ENCODE measurements around the gene ZFPL1. TPM values are rescaled to one million over a fixed set of nuclear protein-coding genes. Genes with fewer than 3 reads are reported as not detected.

The ZFPL1 gene
- total RNA-seq, 1 experiment from 2014 or later = 17.6 TPM

DNA sequence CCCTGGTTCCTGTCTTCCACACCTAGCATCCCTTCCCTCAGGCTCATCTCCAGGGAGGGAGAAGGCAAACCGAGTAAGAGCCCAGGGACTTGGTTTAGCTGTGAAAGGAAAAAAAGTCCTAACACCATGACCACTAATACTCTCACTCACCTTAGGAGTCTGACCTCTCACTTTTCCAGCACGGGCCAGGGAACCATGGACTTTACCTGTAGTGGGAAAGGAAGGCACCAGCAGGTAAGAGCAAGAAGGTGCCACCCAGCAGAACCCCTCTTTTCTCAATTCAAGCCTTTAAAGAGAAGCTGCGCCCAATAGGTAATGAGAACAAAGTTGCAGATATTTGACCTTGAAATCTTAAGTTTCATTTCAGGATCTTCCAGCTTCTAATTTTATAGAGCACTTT is 36.8 kb downstream of the ZFPL1 start:
- H3K9me3 ChIP-seq (replicated peaks) = no peaks in the 10 kb centered on the region
- DNase-seq = no peak
- no peak overlapping the region for H3K27ac ChIP-seq
- H3K4me1 ChIP-seq = peaks cover 7% of the 10 kb centered on the region; the same call in 1 of the 2 replicates
- peak overlapping the region; percentile 97 for H3K4me3 ChIP-seq
- H3K27me3 ChIP-seq = no peaks in the 10 kb centered on the region
- H3K36me3 ChIP-seq = peaks cover 29% of the 10 kb centered on the region

DNA sequence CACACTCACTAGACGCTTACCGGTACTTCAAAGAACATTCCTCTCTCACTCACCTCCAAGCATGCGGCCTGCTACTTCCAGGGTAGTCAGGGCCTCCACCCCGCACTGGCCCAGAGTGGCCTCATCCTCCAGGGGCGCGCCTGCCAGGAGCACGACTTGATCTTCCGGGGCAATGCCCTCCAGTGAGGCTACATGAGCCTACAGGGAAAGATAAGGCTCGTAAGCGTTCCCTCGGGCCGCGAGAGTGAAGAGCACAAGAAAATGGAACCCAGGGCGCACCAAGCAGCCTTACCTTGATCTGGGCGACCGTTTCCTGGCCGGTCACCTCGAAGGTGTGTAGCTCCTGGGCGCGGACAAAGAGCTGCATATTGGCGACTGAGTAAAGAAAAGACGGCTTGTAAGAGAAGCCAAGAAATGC is 37.4 kb downstream of the ZFPL1 start:
- Histone ChIP-seq H3K27me3 (no peaks in the 10 kb centered on the region), H3K9me3 (replicated peaks) (no peaks in the 10 kb centered on the region), H3K4me3 (peak overlapping the region; percentile 97), H3K4me1 (peaks cover 7% of the 10 kb centered on the region; the same call in 1 of the 2 replicates), H3K36me3 (peaks cover 32% of the 10 kb centered on the region), H3K27ac (peak overlapping the region; percentile 58)
- DNase-seq = no peak

DNA sequence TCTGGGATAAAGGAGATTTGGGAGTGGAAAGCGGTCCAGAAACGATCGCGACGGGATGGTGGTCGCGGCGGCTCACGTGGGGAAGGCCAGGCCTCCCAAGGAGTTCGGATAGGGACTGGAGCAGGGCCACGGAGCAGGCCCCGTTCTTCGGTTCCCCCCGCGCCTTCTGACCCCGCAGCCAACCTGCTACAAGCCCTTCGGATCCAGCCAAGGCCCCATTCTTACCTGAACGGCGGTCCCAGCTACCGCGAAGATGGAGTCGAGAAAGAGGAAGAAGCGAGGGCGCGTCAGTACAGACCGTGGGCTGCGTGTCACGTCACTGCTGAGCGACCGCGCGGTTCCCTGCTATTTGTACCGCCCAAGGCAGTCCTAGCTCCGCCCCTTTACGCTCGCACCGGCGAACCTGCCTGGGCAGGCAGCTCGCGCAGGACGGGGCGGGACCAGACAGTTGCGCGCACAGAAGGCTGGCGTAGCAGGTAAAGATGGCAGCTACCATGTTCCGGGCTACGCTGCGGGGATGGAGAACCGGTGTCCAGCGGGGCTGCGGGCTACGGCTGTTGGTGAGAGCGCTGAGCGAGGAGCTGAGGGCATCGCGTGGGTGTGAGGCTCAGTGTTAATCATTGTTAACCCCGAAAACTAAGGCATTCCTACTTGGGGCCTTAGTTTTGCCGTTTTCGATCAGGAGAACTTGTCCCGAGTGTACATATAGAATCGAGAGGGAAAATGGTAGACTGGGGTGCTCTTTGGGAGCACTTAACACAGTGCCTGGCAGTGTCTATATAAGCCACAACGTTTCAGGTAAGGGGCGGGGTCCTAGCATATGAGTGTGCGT is 38.1 kb downstream of the ZFPL1 start, which contains the start of the genes FAU and MRPL49:
Gene FAU (minus strand): TSS at position 270 of the 832 bp plus-strand sequence. CDS start 321 bp downstream, outside the sequence.
Gene MRPL49 (plus strand): TSS at position 457 of the 832 bp plus-strand sequence. CDS start 26 bp downstream, at position 483.
- peaks cover 37% of the 10 kb centered on the region for H3K36me3 ChIP-seq
- no peaks in the 10 kb centered on the region for H3K27me3 ChIP-seq
- H3K27ac ChIP-seq = peak within 1 kb of the TSS; percentile 58
- no peaks in the 10 kb centered on the region for H3K9me3 ChIP-seq (replicated peaks)
- peak; percentile 96 to 97 for DNase-seq
- H3K4me1 ChIP-seq = peaks cover 4% of the 10 kb centered on the region; the same call in 1 of the 2 replicates
- peak within 1 kb of the TSS; percentile 97 for H3K4me3 ChIP-seq

- Histone ChIP-seq H3K4me1 (peaks cover 4% of the 10 kb centered on the region; the same call in 1 of the 2 replicates), H3K4me3 (no peak overlapping the region), H3K27me3 (no peaks in the 10 kb centered on the region), H3K9me3 (replicated peaks) (no peaks in the 10 kb centered on the region), H3K27ac (no peak overlapping the region), H3K36me3 (peaks cover 46% of the 10 kb centered on the region)
- no peak for DNase-seq
Observed at GRCh38 chr11:65124480-65125196, 40.6 kb downstream of the ZFPL1 start.

- Histone ChIP-seq H3K9me3 (replicated peaks) (no peaks in the 10 kb centered on the region), H3K36me3 (peaks cover 40% of the 10 kb centered on the region), H3K4me1 (peaks cover 4% of the 10 kb centered on the region; the same call in 1 of the 2 replicates), H3K27ac (no peak overlapping the region), H3K27me3 (no peaks in the 10 kb centered on the region), H3K4me3 (no peak overlapping the region)
- DNase-seq = no peak
Observed at GRCh38 chr11:65125197-65126056, 41.4 kb downstream of the ZFPL1 start.

DNA sequence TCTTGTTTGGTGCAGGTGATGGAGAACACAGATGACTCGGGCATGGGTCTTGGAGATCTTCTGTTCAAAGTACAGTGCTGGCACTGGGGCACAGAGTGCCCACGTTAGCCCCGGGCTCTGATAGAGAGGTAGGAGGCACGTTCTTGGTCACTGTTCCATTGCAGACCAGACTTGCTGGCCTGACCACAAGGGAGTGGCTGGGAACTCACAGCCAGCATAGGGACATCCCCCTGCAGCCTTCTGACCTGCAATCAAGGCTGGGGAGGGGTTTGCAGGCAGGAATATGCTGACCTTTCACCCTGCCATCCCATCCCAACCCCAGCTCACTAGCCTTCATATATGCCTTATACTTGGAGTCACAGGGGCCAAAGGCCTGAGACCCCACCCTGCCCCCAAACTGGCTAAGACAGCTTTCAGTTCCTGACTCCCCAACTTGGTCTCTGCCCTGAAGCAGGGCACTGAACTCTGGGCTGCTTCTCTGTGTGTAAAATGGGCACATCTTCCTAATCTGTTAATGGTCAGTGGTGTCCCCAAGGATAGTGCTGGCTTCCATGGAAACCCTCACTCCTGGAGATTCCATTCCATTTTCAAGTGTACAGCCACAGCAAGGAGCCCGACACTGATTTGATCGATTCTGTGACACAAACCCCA is 42.7 kb downstream of the ZFPL1 start:
- Histone ChIP-seq H3K4me3 (no peak overlapping the region), H3K27me3 (no peaks in the 10 kb centered on the region), H3K36me3 (peaks cover 33% of the 10 kb centered on the region), H3K4me1 (peaks cover 4% of the 10 kb centered on the region; the same call in 1 of the 2 replicates), H3K9me3 (replicated peaks) (no peaks in the 10 kb centered on the region), H3K27ac (no peak overlapping the region)
- DNase-seq = no peak

GRCh38 chr11:65127473-65128181 is 43.6 kb downstream of the ZFPL1 start:
- no peak overlapping the region for H3K27ac ChIP-seq
- peaks cover 33% of the 10 kb centered on the region for H3K36me3 ChIP-seq
- DNase-seq = no peak

GRCh38 chr11:65128182-65129145 is 44.4 kb downstream of the ZFPL1 start:
- Histone ChIP-seq H3K27me3 (no peaks in the 10 kb centered on the region), H3K4me3 (no peak overlapping the region), H3K9me3 (replicated peaks) (no peaks in the 10 kb centered on the region), H3K4me1 (peaks cover 3% of the 10 kb centered on the region; the same call in 1 of the 2 replicates), H3K36me3 (peaks cover 33% of the 10 kb centered on the region), H3K27ac (no peak overlapping the region)
- DNase-seq = no peak

More at GRCh38 chr11:65127473-65128181, 43.6 kb downstream of the ZFPL1 start:
- H3K4me3 ChIP-seq = no peak overlapping the region
- H3K27me3 ChIP-seq = no peaks in the 10 kb centered on the region
- H3K9me3 ChIP-seq (replicated peaks) = no peaks in the 10 kb centered on the region
- H3K4me1 ChIP-seq = peaks cover 4% of the 10 kb centered on the region; the same call in 1 of the 2 replicates

- H3K4me1 ChIP-seq = peaks cover 3% of the 10 kb centered on the region; the same call in 1 of the 2 replicates
- no peak for DNase-seq
- H3K27me3 ChIP-seq = no peaks in the 10 kb centered on the region
- H3K4me3 ChIP-seq = no peak overlapping the region
- H3K36me3 ChIP-seq = peaks cover 33% of the 10 kb centered on the region
- no peak overlapping the region for H3K27ac ChIP-seq
- H3K9me3 ChIP-seq (replicated peaks) = no peaks in the 10 kb centered on the region
Observed at GRCh38 chr11:65129649-65130441, 45.8 kb downstream of the ZFPL1 start.

GRCh38 chr11:65130631-65131416 is 46.8 kb downstream of the ZFPL1 start:
- Histone ChIP-seq H3K4me1 (peaks cover 4% of the 10 kb centered on the region; the same call in 1 of the 2 replicates), H3K36me3 (peaks cover 23% of the 10 kb centered on the region), H3K27me3 (no peaks in the 10 kb centered on the region), H3K9me3 (replicated peaks) (no peaks in the 10 kb centered on the region), H3K4me3 (no peak overlapping the region), H3K27ac (no peak overlapping the region)
- no peak for DNase-seq

GRCh38 chr11:65131417-65131776 is 47.4 kb downstream of the ZFPL1 start:
- Histone ChIP-seq H3K9me3 (replicated peaks) (no peaks in the 10 kb centered on the region), H3K27me3 (no peaks in the 10 kb centered on the region), H3K27ac (no peak overlapping the region), H3K36me3 (peaks cover 21% of the 10 kb centered on the region), H3K4me3 (no peak overlapping the region), H3K4me1 (peaks cover 6% of the 10 kb centered on the region; the same call in 1 of the 2 replicates)
- DNase-seq = no peak

Measured in SJCRH30 (cell line).